NCI-H1930 (cell line): ENCODE measurements around the gene OGFR.
A peak's percentile ranks its signal among the peaks of the same experiment; 100 is the strongest.

ENCODE experiments used
- DNase-seq, 2 experiments: peaks; one replicate each; lab custom pipeline; 2025; lab: John Stamatoyannopoulos, UW

OGFR gene

GRCh38 chr20:62800314-62801259, 4.0 kb upstream of the OGFR start:
- no peak for DNase-seq

GRCh38 chr20:62801284-62802010, 3.2 kb upstream of the OGFR start:
- DNase-seq: no peak

GRCh38 chr20:62802026-62802712, 2.5 kb upstream of the OGFR start:
- no peak for DNase-seq

GRCh38 chr20:62804021-62804626, 511 bp upstream of the OGFR start:
- DNase-seq: no peak

- DNase-seq: no peak
Observed at GRCh38 chr20:62805155-62805710, 598 bp downstream of the OGFR start.

GRCh38 chr20:62805711-62806382, 1.2 kb downstream of the OGFR start:
- no peak for DNase-seq

GRCh38 chr20:62806383-62807050, 1.9 kb downstream of the OGFR start:
- no peak for DNase-seq

- DNase-seq: no peak
Observed at GRCh38 chr20:62807444-62808210, 3.0 kb downstream of the OGFR start.

GRCh38 chr20:62808211-62808865, 3.7 kb downstream of the OGFR start:
- DNase-seq: peak; percentile 32 to 59

GRCh38 chr20:62809530-62810428, 5.1 kb downstream of the OGFR start:
- no peak for DNase-seq

- DNase-seq: no peak
Observed at GRCh38 chr20:62811320-62811719, 6.7 kb downstream of the OGFR start.

GRCh38 chr20:62811720-62812119, 7.1 kb downstream of the OGFR start:
- no peak for DNase-seq

GRCh38 chr20:62812181-62812906, 7.7 kb downstream of the OGFR start:
- DNase-seq: no peak

GRCh38 chr20:62812907-62813200, 8.2 kb downstream of the OGFR start:
- no peak for DNase-seq

GRCh38 chr20:62813588-62813987, 9.0 kb downstream of the OGFR start:
- DNase-seq: no peak

GRCh38 chr20:62814060-62814708, 9.5 kb downstream of the OGFR start:
- no peak for DNase-seq

GRCh38 chr20:62814709-62815065, 10.1 kb downstream of the OGFR start:
- DNase-seq: no peak
